HG03558 (cell line): ENCODE results near the gene PAEP.

Source experiments
- ATAC-seq: cut with Tn5 transposase; IDR thresholded peaks from one replicate; pipeline ENCODE4 v1.9.1; 2021; ENCODE audit warnings: moderate number of reproducible peaks; ENCODE audit not compliant: unreplicated experiment; ENCODE audit errors: extremely low read depth

The PAEP gene

DNA sequence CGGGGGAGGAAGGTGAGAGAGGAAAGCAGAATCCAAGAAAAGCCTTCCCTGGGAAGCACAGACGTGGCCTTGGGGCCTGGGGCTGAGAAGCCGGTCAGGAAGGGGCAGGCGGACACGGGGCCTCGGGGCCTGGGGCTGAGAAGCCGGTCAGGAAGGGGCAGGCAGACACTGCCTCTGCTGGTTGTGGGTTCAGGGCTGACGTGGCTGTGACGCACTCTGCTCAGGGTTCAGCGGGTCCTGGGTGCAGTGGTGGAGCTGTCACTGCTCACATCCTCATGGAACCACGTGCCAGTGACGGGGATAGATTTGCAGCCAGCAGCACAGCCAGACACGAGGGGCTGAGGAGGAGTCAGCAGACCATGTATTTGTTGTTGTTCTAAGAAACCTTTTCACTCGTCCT is 12.8 kb downstream of the PAEP start:
- no peak for ATAC-seq

DNA sequence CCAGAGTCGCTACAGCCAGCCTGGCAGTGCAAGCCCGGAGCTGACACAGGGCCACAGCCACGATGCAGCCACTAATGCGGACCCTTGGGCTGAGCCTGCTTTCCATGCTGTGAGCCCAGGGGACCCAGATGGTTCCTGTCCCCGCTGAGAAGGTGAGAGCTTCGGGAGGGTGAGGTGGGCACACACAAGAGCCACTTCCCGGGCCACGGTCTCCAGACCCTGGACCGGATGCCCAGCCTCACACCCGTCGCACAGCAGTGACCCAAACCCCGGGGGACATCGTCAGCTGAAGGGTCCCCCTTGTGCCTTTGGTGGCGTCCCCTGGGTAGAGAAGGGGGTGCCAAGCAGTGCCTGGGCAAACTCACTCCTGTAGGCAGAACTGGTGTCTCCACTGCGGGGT is 13.4 kb downstream of the PAEP start:
- no peak for ATAC-seq

DNA sequence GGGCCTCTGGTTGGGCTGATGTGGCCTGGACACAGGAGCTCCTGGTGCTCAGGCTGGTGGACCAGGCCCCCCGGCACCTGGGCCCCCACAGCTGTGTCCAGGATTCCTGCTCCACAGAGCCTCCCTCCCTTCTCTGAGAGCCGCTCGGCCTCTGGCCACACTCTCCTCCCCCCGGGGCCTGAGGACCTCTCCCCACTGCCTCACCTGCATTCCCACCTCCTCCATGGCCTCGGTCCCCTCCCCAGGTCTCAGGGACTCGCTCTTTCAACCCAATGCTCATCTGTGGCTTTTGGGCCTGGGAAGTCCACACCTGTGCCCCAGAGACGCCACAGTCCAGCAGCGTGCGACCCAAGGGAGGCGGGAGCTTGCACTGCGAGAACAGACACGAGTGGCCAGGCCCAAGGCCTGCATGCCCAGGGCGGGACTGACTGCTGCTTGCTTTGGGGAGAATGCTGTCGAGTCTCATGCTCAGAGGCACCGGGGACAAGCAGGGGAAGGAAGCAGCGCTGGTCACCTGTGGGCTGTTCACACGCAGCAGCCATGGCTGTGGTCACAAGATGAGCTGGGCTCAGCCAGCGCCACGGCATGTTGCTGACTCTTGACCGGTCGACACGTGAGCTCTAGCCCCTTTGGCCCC is 14.6 kb downstream of the PAEP start:
- ATAC-seq: no peak

DNA sequence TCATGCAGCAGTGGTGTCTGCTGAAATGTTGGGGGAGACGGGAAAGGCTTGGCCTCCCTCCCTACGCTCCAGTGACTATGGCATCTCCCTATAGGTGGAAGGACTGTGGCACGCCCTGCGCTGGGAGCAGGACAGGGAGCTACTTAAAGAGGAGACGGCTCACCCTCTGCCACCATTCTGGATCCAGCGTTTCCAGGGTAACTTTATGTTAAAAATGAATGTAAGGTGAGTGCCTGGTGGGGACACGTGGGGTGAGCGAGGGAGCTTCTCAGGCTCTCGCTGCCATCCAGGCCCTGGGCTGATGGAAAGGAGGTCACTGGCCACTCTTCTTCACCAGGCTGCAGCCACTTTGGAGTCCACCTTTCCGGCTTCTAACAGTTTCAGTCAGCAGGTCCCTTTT is 15.7 kb downstream of the PAEP start:
- ATAC-seq: no peak

DNA sequence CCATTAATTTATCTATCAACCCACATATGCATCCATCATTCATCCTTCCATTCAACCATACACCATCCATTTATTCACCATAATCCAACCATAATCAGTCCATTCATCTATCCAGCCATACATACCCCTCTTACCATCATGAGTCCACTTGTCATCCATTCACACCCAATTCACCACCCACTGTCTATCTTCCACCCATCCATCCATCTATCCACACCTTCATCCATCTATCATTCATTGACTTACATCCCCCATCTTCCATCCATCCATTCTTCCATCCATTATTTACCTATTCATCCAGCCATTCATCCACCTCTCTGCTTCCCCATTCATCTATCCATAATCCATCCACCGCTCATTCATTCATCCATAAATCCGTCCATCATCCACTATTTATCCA is 17.8 kb downstream of the PAEP start:
- ATAC-seq: no peak

DNA sequence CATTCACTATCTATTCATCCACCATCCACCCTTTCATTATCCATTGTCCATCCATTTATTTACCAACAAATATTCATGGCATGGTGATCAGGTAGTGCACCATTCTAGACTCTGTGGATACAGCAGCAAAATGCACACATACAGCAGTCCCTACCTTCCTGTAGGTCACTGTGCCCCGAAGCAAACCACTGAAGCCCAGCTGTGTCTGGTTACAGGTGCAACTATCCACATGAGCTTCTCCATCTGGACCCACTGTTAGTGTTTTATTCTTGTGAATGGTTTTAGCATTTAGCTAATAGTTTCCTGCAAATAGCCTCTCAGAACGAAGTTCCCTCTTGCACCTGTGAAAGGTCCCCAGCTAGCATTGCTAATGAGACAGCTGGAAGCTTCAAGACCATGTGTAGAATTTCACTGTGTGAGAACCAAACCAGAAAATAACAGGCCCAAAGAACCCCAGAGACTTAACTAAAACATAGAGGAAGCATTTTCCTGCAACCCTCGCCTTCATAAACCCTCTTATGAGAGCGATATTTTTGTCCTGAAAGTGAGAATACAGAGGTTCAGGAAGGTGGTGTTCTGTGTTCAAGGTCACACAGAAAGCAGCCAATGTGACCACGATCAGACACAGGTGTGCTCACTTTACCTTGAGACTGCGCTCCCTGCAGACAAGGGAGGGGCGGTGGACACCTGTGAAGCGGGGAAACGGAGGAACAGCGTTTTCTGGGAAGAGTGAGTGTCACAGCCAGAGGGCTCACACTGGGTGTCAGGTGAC is 18.5 kb downstream of the PAEP start:
- ATAC-seq: no peak

DNA sequence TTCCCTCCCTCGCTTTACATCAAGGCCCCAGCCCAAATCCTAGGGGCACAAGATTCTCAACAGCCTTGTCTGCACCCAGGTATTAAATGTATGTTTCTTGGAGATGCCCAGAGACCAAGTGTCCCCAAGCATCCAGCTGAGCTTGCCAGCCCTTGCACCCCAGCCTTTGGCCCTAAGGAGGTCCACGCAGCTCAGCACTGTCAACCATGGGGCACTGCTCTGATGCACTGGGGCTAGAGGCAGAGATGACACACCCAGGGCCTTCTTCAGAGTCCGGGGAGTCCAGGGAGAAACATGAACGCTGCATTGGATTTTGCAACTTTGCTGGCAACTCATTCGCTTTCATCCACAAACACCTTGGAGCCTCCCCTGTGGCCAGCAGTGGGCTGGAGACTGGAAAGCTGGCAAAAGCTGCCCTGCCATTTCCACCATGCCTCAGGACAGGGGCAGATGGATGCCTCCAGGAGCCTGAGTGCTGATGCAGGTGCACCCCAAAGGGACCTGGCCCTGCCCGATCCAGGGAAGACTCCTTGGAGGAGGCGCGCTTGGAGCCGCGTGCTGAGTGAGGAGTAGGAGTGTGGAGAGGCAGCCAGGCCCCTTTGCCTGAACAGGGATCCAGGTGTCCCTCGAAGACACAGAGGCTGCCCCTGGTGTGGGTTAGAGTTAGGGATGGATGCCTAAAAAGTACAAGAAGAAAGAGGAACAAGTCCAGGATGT is 19.3 kb downstream of the PAEP start:
- ATAC-seq: no peak

DNA sequence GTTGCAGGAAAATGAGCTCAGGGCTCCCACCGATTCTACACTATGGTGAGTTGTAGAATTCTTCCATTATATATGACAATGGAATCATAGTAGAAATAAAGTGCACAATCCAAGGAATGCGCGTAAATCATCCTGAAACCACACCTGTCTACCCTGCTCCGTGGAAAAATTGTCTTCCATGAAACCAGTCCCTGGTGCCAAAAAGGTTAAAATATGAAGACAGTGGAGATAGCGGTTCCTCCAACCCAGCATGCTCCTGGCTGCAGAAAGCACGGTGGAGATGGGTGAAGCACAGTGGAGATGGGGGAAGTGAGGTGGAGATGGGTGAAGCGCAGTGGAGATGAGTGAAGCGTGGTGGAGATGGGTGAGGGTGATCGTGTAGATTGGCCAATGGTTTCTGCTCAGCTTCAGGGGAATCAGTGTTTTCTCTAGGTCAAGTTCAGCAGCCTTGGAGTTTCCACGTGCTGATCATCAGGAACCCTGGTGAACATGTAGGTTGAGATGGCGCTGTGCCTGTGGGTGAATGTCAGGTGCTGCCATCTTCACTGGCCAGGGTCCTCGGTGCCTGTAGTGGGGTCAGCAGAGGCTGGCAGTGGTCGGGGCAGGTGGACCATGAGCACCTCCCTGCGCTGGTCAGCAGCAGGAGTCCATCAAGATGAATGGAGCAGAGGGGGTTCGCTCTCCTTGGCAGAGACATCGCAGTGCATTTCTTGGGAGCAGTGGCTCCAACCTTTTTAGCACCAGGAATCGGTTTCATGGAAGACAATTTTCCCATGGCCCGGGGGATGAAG is 20.3 kb downstream of the PAEP start:
- ATAC-seq: no peak

DNA sequence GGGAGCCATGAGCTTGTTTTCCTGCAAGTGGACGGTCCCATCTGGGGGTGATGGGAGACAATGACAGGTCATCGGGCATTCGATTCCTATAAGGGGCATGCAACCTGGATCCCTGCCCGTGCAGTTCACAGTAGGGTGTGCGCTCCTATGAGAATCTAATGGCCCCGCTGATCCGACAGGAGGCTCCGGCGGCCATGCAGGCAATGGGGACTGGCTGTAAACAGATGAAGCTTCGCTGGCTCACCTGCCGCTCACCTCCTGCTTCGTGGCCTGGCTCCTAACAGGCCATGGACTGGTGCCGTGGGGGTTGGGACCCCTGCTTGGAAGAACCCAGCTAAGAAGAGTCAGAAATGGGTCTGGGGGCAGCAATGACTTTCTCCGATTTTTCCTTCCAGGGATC is 21.0 kb downstream of the PAEP start:
- ATAC-seq: no peak

DNA sequence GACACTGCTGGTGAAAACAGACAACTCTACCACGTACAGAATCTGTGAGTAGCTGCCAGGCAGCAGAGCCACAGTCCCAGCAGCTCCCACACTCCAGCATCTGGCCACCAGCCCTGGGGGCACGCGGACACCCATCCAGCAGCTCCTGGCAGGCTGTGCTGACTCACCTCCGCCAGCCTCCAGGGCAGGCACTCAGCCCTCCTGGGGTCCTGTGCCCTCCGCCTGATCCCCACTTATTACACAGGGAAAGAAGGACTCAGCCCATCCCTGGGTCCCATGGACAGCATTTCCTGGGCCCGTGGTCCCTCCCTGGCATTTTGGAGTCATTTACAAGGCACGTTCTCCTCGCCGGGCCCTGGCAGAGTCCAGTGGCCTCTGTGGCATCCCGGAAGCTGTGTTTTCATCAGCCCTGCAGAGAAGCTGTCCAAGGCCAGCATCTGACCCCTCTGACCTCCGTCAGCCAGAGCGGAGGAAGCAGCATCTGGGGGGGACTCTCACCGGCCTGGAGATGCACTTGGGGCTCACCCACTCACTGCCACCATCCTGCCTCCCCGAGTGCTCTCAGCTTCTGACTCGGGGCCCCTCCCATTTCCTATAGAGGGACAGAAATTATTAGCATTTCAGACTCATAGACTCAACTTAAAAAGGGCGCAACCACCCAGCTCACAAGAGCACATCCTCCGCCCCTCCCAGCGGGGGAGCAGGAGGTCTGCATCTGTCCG is 21.6 kb downstream of the PAEP start:
- no peak for ATAC-seq

DNA sequence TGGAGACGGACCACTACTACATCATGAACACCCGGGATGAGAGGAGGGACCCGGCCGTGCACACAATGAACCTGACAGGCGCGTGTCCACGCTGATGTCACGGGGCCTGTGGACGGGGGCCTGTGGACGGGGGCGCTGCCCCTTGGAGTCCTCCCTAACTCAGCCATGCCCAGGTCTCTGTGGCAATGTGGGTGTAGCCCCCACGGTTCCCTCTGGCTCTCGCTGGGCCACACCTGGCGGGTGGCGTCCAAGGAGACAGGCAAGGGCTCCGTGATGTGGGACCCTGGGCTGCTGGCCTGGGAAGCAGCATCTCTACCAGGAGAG is 22.1 kb downstream of the PAEP start:
- ATAC-seq: no peak

DNA sequence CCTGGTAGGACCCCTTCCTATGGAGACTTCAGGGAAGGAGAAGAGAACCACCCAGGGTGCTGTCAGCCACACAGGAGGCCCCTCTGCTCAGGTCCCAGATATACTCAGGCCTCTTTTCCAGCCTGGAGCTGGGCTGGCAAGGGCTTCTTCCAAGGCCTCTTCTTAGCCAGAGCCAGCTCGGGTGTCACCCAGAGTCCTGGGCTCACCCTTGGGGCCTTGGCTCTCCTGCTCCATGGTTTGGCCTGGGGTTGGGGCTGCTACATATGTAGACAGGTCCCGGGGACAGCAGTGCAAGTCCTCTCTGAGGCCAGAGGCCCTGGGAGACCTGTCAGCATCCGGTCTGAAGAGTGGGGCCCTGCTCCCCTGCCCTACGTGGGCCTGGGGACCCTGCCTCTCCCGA is 22.8 kb downstream of the PAEP start:
- ATAC-seq: no peak

DNA sequence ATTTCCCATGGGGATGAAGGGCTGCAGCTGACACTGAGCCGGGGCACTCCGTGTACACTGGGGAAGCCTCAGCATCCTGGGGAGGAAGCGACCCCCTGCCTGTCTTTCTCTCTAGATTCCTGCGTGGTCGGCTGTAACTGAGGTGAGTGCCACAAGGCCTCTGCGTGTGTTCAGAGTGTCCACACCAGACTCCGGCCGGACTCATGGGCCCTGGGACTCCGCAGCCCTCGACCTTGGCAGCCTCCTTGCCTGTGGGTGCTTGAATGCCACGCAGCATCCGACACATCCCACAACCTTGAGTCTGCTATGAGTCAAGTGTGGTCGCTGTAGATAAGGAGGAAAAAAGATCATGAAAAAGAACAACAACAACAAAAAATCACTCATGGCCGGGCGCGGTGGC is 23.4 kb downstream of the PAEP start:
- ATAC-seq: no peak

DNA sequence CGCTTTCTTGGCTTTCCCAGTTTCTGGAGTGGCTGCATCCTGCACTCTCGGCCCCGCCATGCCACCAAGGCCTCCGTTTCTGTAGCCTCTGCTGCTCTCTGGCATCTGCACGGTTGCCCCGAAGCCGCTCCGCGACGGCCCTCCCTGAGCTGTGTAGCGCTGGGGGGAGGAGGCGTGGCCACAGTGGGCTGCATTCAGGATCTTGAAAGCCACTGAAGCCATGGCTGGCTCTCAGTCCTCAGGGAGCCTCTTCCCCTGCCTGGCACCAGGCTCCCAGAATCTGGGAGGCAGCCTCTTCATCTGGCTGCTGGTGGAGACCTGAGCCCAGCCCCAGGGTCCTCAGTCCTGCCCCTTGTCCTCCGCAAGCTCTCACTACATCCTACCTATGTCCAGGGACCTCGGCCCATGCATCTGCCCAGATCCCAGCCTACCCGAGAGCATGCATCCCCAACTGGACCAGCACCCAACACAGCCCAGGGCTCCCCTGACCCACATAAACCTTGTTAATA is 25.1 kb downstream of the PAEP start:
- no peak for ATAC-seq

DNA sequence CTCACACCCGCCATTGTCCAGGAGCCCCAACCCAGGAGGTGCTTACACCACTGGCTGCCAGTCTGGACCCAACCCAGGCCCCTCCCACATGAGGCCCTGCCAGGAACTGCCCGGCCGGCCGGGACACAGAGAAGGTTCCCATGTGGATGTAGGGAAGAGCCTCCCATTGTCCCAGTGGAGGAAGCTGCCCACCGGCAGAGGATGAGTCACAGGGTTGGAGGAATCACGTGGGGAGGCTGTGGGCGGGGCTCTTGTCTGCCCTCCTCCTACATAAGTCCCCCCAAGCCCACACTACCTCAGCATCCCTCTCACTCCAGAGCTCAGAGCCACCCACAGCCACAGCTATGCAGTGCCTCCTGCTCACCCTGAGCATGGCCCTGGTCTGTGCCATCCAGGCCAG is 26.1 kb downstream of the PAEP start:
- ATAC-seq: no peak

DNA sequence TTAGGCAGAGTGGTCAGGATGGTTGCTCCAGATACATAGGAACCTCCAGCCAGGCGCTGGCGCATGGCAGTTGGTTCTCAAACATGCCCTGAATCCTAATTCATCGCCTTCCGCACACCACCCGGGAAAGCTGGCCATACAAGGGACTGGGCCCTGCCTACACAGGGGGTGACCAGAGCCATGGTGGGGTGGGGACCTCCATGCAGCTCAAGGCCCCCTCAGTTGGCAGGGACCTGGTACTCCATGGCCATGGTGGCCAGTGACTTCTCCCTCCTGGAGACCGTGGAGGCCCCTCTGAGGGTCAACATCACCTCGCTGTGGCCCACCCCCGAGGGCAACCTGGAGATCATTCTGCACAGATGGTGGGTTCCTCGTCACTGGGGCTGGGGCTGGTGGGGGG is 26.8 kb downstream of the PAEP start:
- no peak for ATAC-seq

DNA sequence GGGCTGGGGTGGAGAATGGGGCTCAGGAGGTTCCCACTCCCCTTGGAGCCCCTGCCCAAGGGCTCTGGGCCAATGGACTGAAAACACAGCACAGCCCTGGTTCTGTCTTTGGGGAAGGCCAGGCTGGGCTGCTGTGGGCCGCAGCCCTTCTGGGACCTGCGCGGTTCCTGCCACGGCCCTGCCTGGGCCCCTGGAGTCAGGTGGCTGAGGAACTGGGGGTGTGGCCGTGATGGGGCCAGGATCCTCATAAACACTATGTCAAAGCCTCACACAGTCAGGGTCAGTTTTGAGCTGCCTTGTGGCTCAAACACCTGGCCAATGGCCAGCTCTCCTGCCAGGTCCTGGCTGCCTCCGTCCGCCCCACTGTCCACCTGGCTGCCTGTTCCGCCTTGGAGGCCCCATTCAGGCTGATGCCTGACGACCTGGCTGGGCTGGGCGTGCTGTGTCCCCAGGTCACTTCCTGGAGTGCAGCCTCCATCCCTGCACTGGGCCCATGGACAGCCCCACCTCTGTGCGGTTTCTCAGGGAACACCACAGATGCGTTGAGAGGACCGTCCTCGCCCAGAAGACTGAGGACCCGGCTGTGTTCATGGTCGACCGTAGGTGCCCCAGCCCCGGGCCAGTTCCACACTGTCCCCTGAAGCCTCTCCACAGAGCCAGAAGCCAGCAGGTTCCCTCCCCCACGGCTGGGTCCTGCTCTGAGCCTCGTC is 27.5 kb downstream of the PAEP start:
- ATAC-seq: no peak

DNA sequence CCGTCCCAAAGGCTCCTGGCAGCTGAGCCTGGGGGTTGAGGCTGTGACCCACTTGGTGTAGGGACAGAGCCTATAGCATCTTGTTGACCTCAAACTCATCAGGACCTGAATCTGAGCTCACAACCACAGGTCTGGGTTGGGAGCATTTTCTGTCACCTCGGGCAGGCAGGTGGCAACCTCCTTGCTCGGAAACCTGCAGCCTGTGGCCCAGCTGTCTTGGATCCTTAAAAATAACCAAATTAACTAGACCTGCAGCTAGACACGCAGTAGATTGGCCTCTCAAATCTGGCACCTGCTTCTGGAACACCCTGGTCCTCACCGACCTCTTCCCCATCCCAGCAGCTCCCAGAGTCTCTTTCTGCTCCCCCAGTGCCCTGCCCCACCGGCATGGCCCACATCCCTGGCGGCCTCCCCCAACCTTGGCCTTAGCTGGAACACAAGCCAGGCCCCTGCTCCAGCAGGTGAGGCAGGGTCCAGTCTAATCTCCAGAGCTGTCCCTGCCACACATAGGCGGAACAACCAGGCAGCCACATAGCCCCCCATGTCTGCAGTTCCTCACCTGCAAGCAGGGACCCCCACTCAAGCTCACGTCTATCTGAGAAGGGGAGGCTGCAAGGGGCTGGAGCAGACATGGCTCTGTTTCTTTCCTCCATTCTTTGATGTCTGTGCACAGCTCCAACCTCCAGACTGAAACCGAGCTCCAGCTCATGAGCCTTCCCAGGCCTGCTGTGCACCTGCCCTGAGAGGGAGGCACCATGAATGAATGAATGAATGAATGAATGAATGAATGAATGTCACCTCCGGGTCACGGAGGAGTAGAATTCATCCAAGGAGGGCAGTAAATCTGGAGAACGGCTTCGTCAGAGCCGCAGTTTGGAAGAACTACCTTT is 28.3 kb downstream of the PAEP start:
- ATAC-seq: no peak
